ENCODE data around the gene THBS3. TPM values are rescaled to one million over a fixed set of nuclear protein-coding genes. Genes with fewer than 3 reads are reported as not detected.
A peak's percentile ranks its signal among the peaks of the same experiment; 100 is the strongest.

THBS3 gene
- total and polyA plus RNA-seq, 9 of the 15 experiments (the other 6 are each of a cell fraction or from before 2014, with no cell fraction given), result 0.59 to 8.3 (median 3.2) TPM

- peak in 1 of 2 experiments; percentile 84; a peak in 2 of 4 replicates for TF ChIP-seq MLLT1 (IDR thresholded peaks at IDR 0.05)
- TF ChIP-seq FOXP1 (CRISPR knock-in tag; IDR thresholded peaks at IDR 0.05), result 0 out of 2 replicates have a peak, but pooled peaks have one; percentile 42
- TF ChIP-seq ZNF561 (CRISPR knock-in tag; conservative IDR thresholded peaks at IDR 0.05), result no peak
- no peak for TF ChIP-seq EWSR1 (IDR thresholded peaks at IDR 0.05; ENCODE audit: borderline replicate concordance, low read depth, partially characterized antibody)
- peak; percentile 69; the same call in 1 of the 2 replicates for TF ChIP-seq GABPB1 (CRISPR knock-in tag; IDR thresholded peaks at IDR 0.05)
- TF ChIP-seq CREM (IDR thresholded peaks at IDR 0.05; ENCODE audit: low read depth), result 0 out of 2 replicates have a peak, but pooled peaks have one; percentile 52
- TF ChIP-seq, protein P1, sequence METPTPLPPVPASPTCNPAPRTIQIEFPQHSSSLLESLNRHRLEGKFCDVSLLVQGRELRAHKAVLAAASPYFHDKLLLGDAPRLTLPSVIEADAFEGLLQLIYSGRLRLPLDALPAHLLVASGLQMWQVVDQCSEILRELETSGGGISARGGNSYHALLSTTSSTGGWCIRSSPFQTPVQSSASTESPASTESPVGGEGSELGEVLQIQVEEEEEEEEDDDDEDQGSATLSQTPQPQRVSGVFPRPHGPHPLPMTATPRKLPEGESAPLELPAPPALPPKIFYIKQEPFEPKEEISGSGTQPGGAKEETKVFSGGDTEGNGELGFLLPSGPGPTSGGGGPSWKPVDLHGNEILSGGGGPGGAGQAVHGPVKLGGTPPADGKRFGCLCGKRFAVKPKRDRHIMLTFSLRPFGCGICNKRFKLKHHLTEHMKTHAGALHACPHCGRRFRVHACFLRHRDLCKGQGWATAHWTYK (CRISPR knock-in tag; IDR thresholded peaks at IDR 0.05), result 0 out of 2 replicates have a peak, but pooled peaks have one; percentile 49
- TF ChIP-seq RBM14 (IDR thresholded peaks at IDR 0.05; ENCODE audit: borderline replicate concordance, insufficient read depth, low read depth, low read length), result 0 out of 2 replicates have a peak, but pooled peaks have one; percentile 88
- peak; percentile 46; the same call in 1 of the 2 replicates for TF ChIP-seq ERF (CRISPR knock-in tag; IDR thresholded peaks at IDR 0.05)
- TF ChIP-seq, protein P2, sequence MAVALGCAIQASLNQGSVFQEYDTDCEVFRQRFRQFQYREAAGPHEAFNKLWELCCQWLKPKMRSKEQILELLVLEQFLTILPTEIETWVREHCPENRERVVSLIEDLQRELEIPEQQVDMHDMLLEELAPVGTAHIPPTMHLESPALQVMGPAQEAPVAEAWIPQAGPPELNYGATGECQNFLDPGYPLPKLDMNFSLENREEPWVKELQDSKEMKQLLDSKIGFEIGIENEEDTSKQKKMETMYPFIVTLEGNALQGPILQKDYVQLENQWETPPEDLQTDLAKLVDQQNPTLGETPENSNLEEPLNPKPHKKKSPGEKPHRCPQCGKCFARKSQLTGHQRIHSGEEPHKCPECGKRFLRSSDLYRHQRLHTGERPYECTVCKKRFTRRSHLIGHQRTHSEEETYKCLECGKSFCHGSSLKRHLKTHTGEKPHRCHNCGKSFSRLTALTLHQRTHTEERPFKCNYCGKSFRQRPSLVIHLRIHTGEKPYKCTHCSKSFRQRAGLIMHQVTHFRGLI (CRISPR knock-in tag; IDR thresholded peaks at IDR 0.05), result no peak
- no peak for TF ChIP-seq SRSF7 (optimal IDR thresholded peaks at IDR 0.05; ENCODE audit: low read depth, low read length)
- TF ChIP-seq RCOR1 (IDR thresholded peaks at IDR 0.05; ENCODE audit: borderline replicate concordance in 1 of 2, low read depth in 2 of 2, low read length in 2 of 2), result peak in 1 of 2 experiments; percentile 66; a peak in 1 of 4 replicates
- no peak for TF ChIP-seq CBX2 (IDR thresholded peaks at IDR 0.05; ENCODE audit: insufficient read depth, low read length, poor library complexity, severe bottlenecking)
- peak; percentile 94 for TF ChIP-seq CTBP1 (IDR thresholded peaks at IDR 0.05; ENCODE audit: borderline replicate concordance)
- peak; percentile 8 to 82 (median 23) for TF ChIP-seq YY1 (IDR thresholded peaks at IDR 0.05; ENCODE audit: borderline replicate concordance in 1 of 3, control insufficient read depth in 1 of 3, extremely low read depth in 1 of 3, insufficient read depth in 3 of 3, insufficient read length in 1 of 3, insufficient replicate concordance in 2 of 3, low read depth in 1 of 3, low read length in 2 of 3)
- TF ChIP-seq, protein P3, sequence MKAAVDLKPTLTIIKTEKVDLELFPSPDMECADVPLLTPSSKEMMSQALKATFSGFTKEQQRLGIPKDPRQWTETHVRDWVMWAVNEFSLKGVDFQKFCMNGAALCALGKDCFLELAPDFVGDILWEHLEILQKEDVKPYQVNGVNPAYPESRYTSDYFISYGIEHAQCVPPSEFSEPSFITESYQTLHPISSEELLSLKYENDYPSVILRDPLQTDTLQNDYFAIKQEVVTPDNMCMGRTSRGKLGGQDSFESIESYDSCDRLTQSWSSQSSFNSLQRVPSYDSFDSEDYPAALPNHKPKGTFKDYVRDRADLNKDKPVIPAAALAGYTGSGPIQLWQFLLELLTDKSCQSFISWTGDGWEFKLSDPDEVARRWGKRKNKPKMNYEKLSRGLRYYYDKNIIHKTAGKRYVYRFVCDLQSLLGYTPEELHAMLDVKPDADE (conservative IDR thresholded peaks at IDR 0.05; ENCODE audit: control insufficient read depth, low read depth, low read length), result no peak
- peak; percentile 64; the same call in 1 of the 2 replicates for TF ChIP-seq SMAD4 (CRISPR knock-in tag; conservative IDR thresholded peaks at IDR 0.05)
- TF ChIP-seq FOXK2 (conservative IDR thresholded peaks at IDR 0.05 in 1 of 2, IDR thresholded peaks at IDR 0.05 in 1 of 2; ENCODE audit: low read depth in 2 of 2), result 0 out of 4 replicates have a peak, but pooled peaks of 1 of the 2 experiments have one; percentile 24
- peak; percentile 52; the same call in 1 of the 2 replicates for TF ChIP-seq ESRRA (IDR thresholded peaks at IDR 0.05; ENCODE audit: borderline replicate concordance, low read depth)
- 0 out of 2 replicates have a peak, but pooled peaks have one; percentile 27 for TF ChIP-seq KLF16 (IDR thresholded peaks at IDR 0.05)
Observed at GRCh38 chr1:155193275-155193990, 14.3 kb downstream of the THBS3 start (continued).
